Subcutaneous abdominal adipose tissue (tissue), 5 donors: ENCODE results near the gene TCEA2.

Experiments used
- H3K27ac ChIP-seq: one replicate; pipeline ENCODE4 v1.7.0; 2013; ENCODE audit warnings: low read depth, mild to moderate bottlenecking, inconsistent platforms, low read length, moderate library complexity
- H3K27me3 ChIP-seq, 5 donors: one replicate each; pipeline ENCODE4 v1.7.0; 2013; ENCODE audit warnings: low read length in 5 of 5, inconsistent platforms in 1 of 5; ENCODE audit not compliant: control insufficient read depth in 5 of 5, insufficient read depth in 4 of 5
- H3K36me3 ChIP-seq, 5 donors: one replicate each; pipeline ENCODE4 v1.7.0; 2013; ENCODE audit warnings: low read length in 5 of 5; ENCODE audit not compliant: control insufficient read depth in 5 of 5, insufficient read depth in 5 of 5
- H3K4me1 ChIP-seq, 5 donors: one replicate each; pipeline ENCODE4 v1.7.0; 2013; ENCODE audit warnings: low read length in 5 of 5, mild to moderate bottlenecking in 3 of 5, moderate library complexity in 1 of 5; ENCODE audit not compliant: control insufficient read depth in 5 of 5, insufficient read depth in 5 of 5
- H3K4me3 ChIP-seq, 5 donors: one replicate each; pipeline ENCODE4 v1.7.0; 2013; ENCODE audit warnings: low read length in 5 of 5, low read depth in 1 of 5
- H3K9ac ChIP-seq, 5 donors: one replicate each; pipeline ENCODE4 v1.7.0; 2013; ENCODE audit warnings: low read length in 5 of 5, mild to moderate bottlenecking in 4 of 5, moderate library complexity in 3 of 5
- H3K9me3 ChIP-seq, 5 donors: one replicate each; pipeline ENCODE4 v1.7.0; 2013; ENCODE audit warnings: low read length in 5 of 5; ENCODE audit not compliant: control insufficient read depth in 5 of 5
- donor health status: healthy.
- donor health status: healthy.
- donor health status: healthy.
- donor health status: healthy.
- donor health status: healthy.

Gene TCEA2

DNA sequence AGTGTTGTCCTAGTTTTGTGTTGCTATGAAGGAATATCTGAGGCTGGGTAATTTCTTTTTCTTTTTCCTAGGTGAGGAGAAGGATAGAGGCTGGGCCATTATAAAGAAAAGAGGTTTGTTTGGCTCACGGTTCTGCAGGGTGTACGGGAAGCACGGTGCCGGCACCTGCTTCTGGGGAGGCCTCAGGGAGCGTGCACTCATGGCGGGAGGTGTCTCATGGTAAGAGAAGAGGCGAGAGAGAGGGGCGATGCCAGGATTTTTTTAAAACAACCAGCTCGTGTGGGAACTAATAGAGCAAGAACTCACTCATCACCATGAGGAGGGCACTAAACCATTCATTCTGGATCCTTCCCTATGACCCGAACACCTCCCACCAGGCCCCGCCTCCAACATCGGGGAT, 58.6 kb downstream of the TCEA2 start:
- no peaks in the 10 kb centered on the region for H3K9me3 ChIP-seq
- peaks cover 5 to 15% (median 8%) of the 10 kb centered on the region in 5 donors for H3K27me3 ChIP-seq
- no peak overlapping the region for H3K4me3 ChIP-seq
- no peak overlapping the region for H3K9ac ChIP-seq
- H3K4me1 ChIP-seq: peaks cover 0 to 7% (median 5%) of the 10 kb centered on the region in 5 donors
- H3K27ac ChIP-seq: no peak overlapping the region
- H3K36me3 ChIP-seq: no peaks in the 10 kb centered on the region
